Measurements from ENCODE around the gene SGMS2.

Gene SGMS2

GRCh38 chr4:107826421-107826980, 1.8 kb downstream of the SGMS2 start:
- DNase-seq (ENCODE audit: low read depth): no peak
- peak overlapping the region; percentile 91 for H3K4me3 ChIP-seq (replicated peaks; ENCODE audit: low read depth, low read length)
- TF ChIP-seq CTCF (IDR thresholded peaks at IDR 0.05; ENCODE audit: low read length, missing control alignments): no peak

- no peak for TF ChIP-seq CTCF (IDR thresholded peaks at IDR 0.05; ENCODE audit: low read length, missing control alignments)
- DNase-seq (ENCODE audit: low read depth): no peak
- no peak overlapping the region for H3K4me3 ChIP-seq (replicated peaks; ENCODE audit: low read depth, low read length)
Observed at GRCh38 chr4:107828315-107829090, 3.8 kb downstream of the SGMS2 start.

GRCh38 chr4:107831140-107831539, 6.4 kb downstream of the SGMS2 start:
- no peak overlapping the region for H3K4me3 ChIP-seq (replicated peaks; ENCODE audit: low read depth, low read length)
- no peak for DNase-seq (ENCODE audit: low read depth)
- no peak for TF ChIP-seq CTCF (IDR thresholded peaks at IDR 0.05; ENCODE audit: low read length, missing control alignments)

- DNase-seq (ENCODE audit: low read depth): no peak
- H3K4me3 ChIP-seq (replicated peaks; ENCODE audit: low read depth, low read length): no peak overlapping the region
- TF ChIP-seq CTCF (IDR thresholded peaks at IDR 0.05; ENCODE audit: low read length, missing control alignments): no peak
Observed at GRCh38 chr4:107832275-107832807, 7.6 kb downstream of the SGMS2 start.

- H3K4me3 ChIP-seq (replicated peaks; ENCODE audit: low read depth, low read length): no peak overlapping the region
- no peak for DNase-seq (ENCODE audit: low read depth)
- no peak for TF ChIP-seq CTCF (IDR thresholded peaks at IDR 0.05; ENCODE audit: low read length, missing control alignments)
Observed at GRCh38 chr4:107834241-107834794, 9.6 kb downstream of the SGMS2 start.

- DNase-seq (ENCODE audit: low read depth): no peak
- no peak for TF ChIP-seq CTCF (IDR thresholded peaks at IDR 0.05; ENCODE audit: low read length, missing control alignments)
- no peak overlapping the region for H3K4me3 ChIP-seq (replicated peaks; ENCODE audit: low read depth, low read length)
Observed at GRCh38 chr4:107835406-107835805, 10.7 kb downstream of the SGMS2 start.

Measured in fibroblast of pulmonary artery (primary cell).